Loucy (cell line): Measurements from ENCODE around the gene NLGN2.

Experiments
- H2AFZ ChIP-seq: fragments of 200-600 bp; sonication (generic); 2 replicates; pipeline ENCODE4 v1.6.0; 2016; ENCODE audit warnings: antibody characterized with exemption, mild to moderate bottlenecking, low read length, moderate library complexity
- H3F3A ChIP-seq: fragments of 200-600 bp; 2 replicates; pipeline ENCODE4 v1.6.0; 2016; ENCODE audit warnings: antibody characterized with exemption, low read depth, mild to moderate bottlenecking
- H3K27me3 ChIP-seq: fragments of 200-600 bp; sonication (generic); 2 replicates; pipeline ENCODE4 v1.6.1; 2014; ENCODE audit warnings: low read length, mild to moderate bottlenecking; ENCODE audit not compliant: insufficient read depth, poor library complexity, severe bottlenecking
- H3K36me3 ChIP-seq: fragments of 200-600 bp; sonication (generic); 2 replicates; pipeline ENCODE4 v1.6.1; 2016; ENCODE audit warnings: low read length; ENCODE audit not compliant: insufficient read depth
- H3K4me1 ChIP-seq: fragments of 200-600 bp; sonication (generic); 2 replicates; pipeline ENCODE4 v1.5.1; 2014; ENCODE audit warnings: low read length, mild to moderate bottlenecking; ENCODE audit not compliant: insufficient read depth, poor library complexity, severe bottlenecking
- H3K4me2 ChIP-seq: fragments of 200-600 bp; sonication (generic); 2 replicates; pipeline ENCODE4 v1.6.0; 2014; ENCODE audit warnings: antibody characterized with exemption, low read length, low read depth, mild to moderate bottlenecking; ENCODE audit not compliant: poor library complexity, severe bottlenecking
- H3K4me3 ChIP-seq: fragments of 200-600 bp; sonication (generic); 2 replicates; pipeline ENCODE4 v1.5.1; 2014; ENCODE audit warnings: low read length, mild to moderate bottlenecking, mixed read lengths; ENCODE audit not compliant: poor library complexity, severe bottlenecking
- H3K79me2 ChIP-seq: fragments of 200-600 bp; sonication (generic); 2 replicates; pipeline ENCODE4 v1.6.1; 2014; ENCODE audit warnings: low read length; ENCODE audit not compliant: insufficient read depth
- H3K9ac ChIP-seq: fragments of 200-600 bp; sonication (generic); 2 replicates; pipeline ENCODE4 v1.6.0; 2014; ENCODE audit warnings: mild to moderate bottlenecking, low read depth, low read length, moderate library complexity; ENCODE audit not compliant: poor library complexity, severe bottlenecking
- H3K9me2 ChIP-seq: fragments of 200-600 bp; sonication (generic); replicated peaks from 2 replicates; pipeline ENCODE4 v1.6.1; 2016; ENCODE audit warnings: low read depth, low read length, mixed read lengths
- H3K9me3 ChIP-seq: fragments of 200-600 bp; sonication (generic); 2 replicates; pipeline ENCODE4 v1.6.1; 2014; ENCODE audit warnings: mild to moderate bottlenecking, antibody characterized with exemption, low read length, low read depth; ENCODE audit not compliant: insufficient read depth
- H4K20me1 ChIP-seq: fragments of 200-600 bp; sonication (generic); 2 replicates; pipeline ENCODE4 v1.6.0; 2014; ENCODE audit warnings: antibody characterized with exemption, low read length, mild to moderate bottlenecking; ENCODE audit not compliant: insufficient read depth, poor library complexity, severe bottlenecking
- CTCF ChIP-seq: fragments of 200-600 bp; sonication (generic); conservative IDR thresholded peaks from 2 replicates; pipeline ENCODE4 v1.5.1; 2014; ENCODE audit warnings: mild to moderate bottlenecking, antibody characterized with exemption, low read length
- EZH2phosphoT487 ChIP-seq: fragments of 200-600 bp; IDR thresholded peaks from 2 replicates; pipeline ENCODE4 v1.6.1; 2018; ENCODE audit warnings: antibody characterized with exemption, mild to moderate bottlenecking, moderate library complexity, borderline replicate concordance

The NLGN2 gene

GRCh38 chr17:7468290-7468689 lies 60.6 kb downstream of the NLGN2 start:
- H3K9me3 ChIP-seq, result no peaks in the 10 kb centered on the region
- H3F3A ChIP-seq, result no peaks in the 10 kb centered on the region
- no peak overlapping the region for H3K4me2 ChIP-seq
- no peak overlapping the region for H3K9ac ChIP-seq
- TF ChIP-seq CTCF (no peak), EZH2phosphoT487 (no peak)
- peaks cover 22% of the 10 kb centered on the region; the same call in 1 of the 2 replicates for H3K79me2 ChIP-seq
- no peaks in the 10 kb centered on the region for H3K9me2 ChIP-seq
- H3K27me3 ChIP-seq, result no peaks in the 10 kb centered on the region
- H4K20me1 ChIP-seq, result peaks cover 3% of the 10 kb centered on the region
- peaks cover 6% of the 10 kb centered on the region; the same call in 1 of the 2 replicates for H3K36me3 ChIP-seq
- no peak overlapping the region for H2AFZ ChIP-seq
- H3K4me1 ChIP-seq, result peaks cover 16% of the 10 kb centered on the region
- no peak overlapping the region for H3K4me3 ChIP-seq

- TF ChIP-seq EZH2phosphoT487 (no peak), CTCF (no peak)
- no peak overlapping the region for H3K9ac ChIP-seq
- no peak overlapping the region for H3K4me2 ChIP-seq
- no peak overlapping the region for H3K4me3 ChIP-seq
- H3K9me2 ChIP-seq, result no peaks in the 10 kb centered on the region
- no peak overlapping the region for H2AFZ ChIP-seq
- no peaks in the 10 kb centered on the region for H3K9me3 ChIP-seq
- H3K79me2 ChIP-seq, result peaks cover 28% of the 10 kb centered on the region
- no peaks in the 10 kb centered on the region for H3K27me3 ChIP-seq
- peaks cover under 1% of the 10 kb centered on the region; the same call in 1 of the 2 replicates for H3K36me3 ChIP-seq
- H3K4me1 ChIP-seq, result peaks cover 16% of the 10 kb centered on the region
- no peaks in the 10 kb centered on the region for H3F3A ChIP-seq
- peaks cover 3% of the 10 kb centered on the region for H4K20me1 ChIP-seq
Observed at GRCh38 chr17:7468804-7469389, 61.3 kb downstream of the NLGN2 start.
